ENCODE results near the gene CYP4V2.

Gene CYP4V2

GRCh38 chr4:186158966-186159365 is 32.4 kb upstream of the CYP4V2 start:
- Histone ChIP-seq H3K27ac (ENCODE audit: low read length) (no peak overlapping the region), H3K9me3 (ENCODE audit: control insufficient read depth in 2 of 2, low read length in 2 of 2) (no peaks in the 10 kb centered on the region), H3K4me3 (ENCODE audit: low read length in 2 of 2) (no peak overlapping the region), H3K36me3 (ENCODE audit: control insufficient read depth in 2 of 2, insufficient read depth in 2 of 2, low read length in 2 of 2) (peaks cover 26 to 27% of the 10 kb centered on the region in 2 donors), H3K27me3 (ENCODE audit: control insufficient read depth in 1 of 2, insufficient read depth in 2 of 2, low read length in 2 of 2) (no peaks in the 10 kb centered on the region), H3K4me1 (ENCODE audit: control insufficient read depth, insufficient read depth, low read length) (no peaks in the 10 kb centered on the region), H3K9ac (ENCODE audit: low read length in 2 of 2) (no peak overlapping the region)

GRCh38 chr4:186159613-186160012 is 31.8 kb upstream of the CYP4V2 start:
- Histone ChIP-seq H3K4me3 (ENCODE audit: low read length in 2 of 2) (no peak overlapping the region), H3K27me3 (ENCODE audit: control insufficient read depth in 1 of 2, insufficient read depth in 2 of 2, low read length in 2 of 2) (no peaks in the 10 kb centered on the region), H3K27ac (ENCODE audit: low read length) (no peak overlapping the region), H3K36me3 (ENCODE audit: control insufficient read depth in 2 of 2, insufficient read depth in 2 of 2, low read length in 2 of 2) (peaks cover 25 to 26% of the 10 kb centered on the region in 2 donors), H3K4me1 (ENCODE audit: control insufficient read depth, insufficient read depth, low read length) (no peaks in the 10 kb centered on the region), H3K9ac (ENCODE audit: low read length in 2 of 2) (no peak overlapping the region), H3K9me3 (ENCODE audit: control insufficient read depth in 2 of 2, low read length in 2 of 2) (no peaks in the 10 kb centered on the region)

GRCh38 chr4:186161138-186161537 is 30.2 kb upstream of the CYP4V2 start:
- peaks cover 29 to 33% of the 10 kb centered on the region in 2 donors for H3K36me3 ChIP-seq (ENCODE audit: control insufficient read depth in 2 of 2, insufficient read depth in 2 of 2, low read length in 2 of 2)
- no peaks in the 10 kb centered on the region for H3K4me1 ChIP-seq (ENCODE audit: control insufficient read depth, insufficient read depth, low read length)
- H3K9ac ChIP-seq (ENCODE audit: low read length in 2 of 2): no peak overlapping the region
- H3K27ac ChIP-seq (ENCODE audit: low read length): no peak overlapping the region
- no peaks in the 10 kb centered on the region for H3K27me3 ChIP-seq (ENCODE audit: control insufficient read depth in 1 of 2, insufficient read depth in 2 of 2, low read length in 2 of 2)
- H3K4me3 ChIP-seq (ENCODE audit: low read length in 2 of 2): no peak overlapping the region
- H3K9me3 ChIP-seq (ENCODE audit: control insufficient read depth in 2 of 2, low read length in 2 of 2): no peaks in the 10 kb centered on the region

- no peak overlapping the region for H3K9ac ChIP-seq (ENCODE audit: low read length in 2 of 2)
- H3K27ac ChIP-seq (ENCODE audit: low read length): no peak overlapping the region
- H3K4me1 ChIP-seq (ENCODE audit: control insufficient read depth, insufficient read depth, low read length): no peaks in the 10 kb centered on the region
- no peak overlapping the region for H3K4me3 ChIP-seq (ENCODE audit: low read length in 2 of 2)
- no peaks in the 10 kb centered on the region for H3K9me3 ChIP-seq (ENCODE audit: control insufficient read depth in 2 of 2, low read length in 2 of 2)
- no peaks in the 10 kb centered on the region for H3K27me3 ChIP-seq (ENCODE audit: control insufficient read depth in 1 of 2, insufficient read depth in 2 of 2, low read length in 2 of 2)
- H3K36me3 ChIP-seq (ENCODE audit: control insufficient read depth in 2 of 2, insufficient read depth in 2 of 2, low read length in 2 of 2): peaks cover 13 to 16% of the 10 kb centered on the region in 2 donors
Measured at GRCh38 chr4:186166852-186167512, 24.4 kb upstream of the CYP4V2 start.

- H3K27me3 ChIP-seq (ENCODE audit: control insufficient read depth in 1 of 2, insufficient read depth in 2 of 2, low read length in 2 of 2): no peaks in the 10 kb centered on the region
- H3K9me3 ChIP-seq (ENCODE audit: control insufficient read depth in 2 of 2, low read length in 2 of 2): no peaks in the 10 kb centered on the region
- H3K27ac ChIP-seq (ENCODE audit: low read length): no peak overlapping the region
- peaks cover 13 to 16% of the 10 kb centered on the region in 2 donors for H3K36me3 ChIP-seq (ENCODE audit: control insufficient read depth in 2 of 2, insufficient read depth in 2 of 2, low read length in 2 of 2)
- H3K4me3 ChIP-seq (ENCODE audit: low read length in 2 of 2): no peak overlapping the region
- no peak overlapping the region for H3K9ac ChIP-seq (ENCODE audit: low read length in 2 of 2)
- H3K4me1 ChIP-seq (ENCODE audit: control insufficient read depth, insufficient read depth, low read length): no peaks in the 10 kb centered on the region
Measured at GRCh38 chr4:186167605-186168004, 23.8 kb upstream of the CYP4V2 start.

- no peak overlapping the region for H3K9ac ChIP-seq (ENCODE audit: low read length in 2 of 2)
- H3K9me3 ChIP-seq (ENCODE audit: control insufficient read depth in 2 of 2, low read length in 2 of 2): no peaks in the 10 kb centered on the region
- H3K36me3 ChIP-seq (ENCODE audit: control insufficient read depth in 2 of 2, insufficient read depth in 2 of 2, low read length in 2 of 2): peaks cover 10 to 12% of the 10 kb centered on the region in 2 donors
Measured at GRCh38 chr4:186168750-186169149, 22.6 kb upstream of the CYP4V2 start.

GRCh38 chr4:186169333-186169944 is 21.9 kb upstream of the CYP4V2 start:
- no peaks in the 10 kb centered on the region for H3K9me3 ChIP-seq (ENCODE audit: control insufficient read depth in 2 of 2, low read length in 2 of 2)
- no peak overlapping the region for H3K9ac ChIP-seq (ENCODE audit: low read length in 2 of 2)
- no peak overlapping the region for H3K27ac ChIP-seq (ENCODE audit: low read length)
- H3K4me3 ChIP-seq (ENCODE audit: low read length in 2 of 2): no peak overlapping the region
- H3K27me3 ChIP-seq (ENCODE audit: control insufficient read depth in 1 of 2, insufficient read depth in 2 of 2, low read length in 2 of 2): no peaks in the 10 kb centered on the region
- H3K36me3 ChIP-seq (ENCODE audit: control insufficient read depth in 2 of 2, insufficient read depth in 2 of 2, low read length in 2 of 2): peaks cover 10% of the 10 kb centered on the region in 2 donors
- H3K4me1 ChIP-seq (ENCODE audit: control insufficient read depth, insufficient read depth, low read length): no peaks in the 10 kb centered on the region

More at GRCh38 chr4:186168750-186169149, 22.6 kb upstream of the CYP4V2 start:
- Histone ChIP-seq H3K4me3 (ENCODE audit: low read length in 2 of 2) (no peak overlapping the region), H3K4me1 (ENCODE audit: control insufficient read depth, insufficient read depth, low read length) (no peaks in the 10 kb centered on the region), H3K27me3 (ENCODE audit: control insufficient read depth in 1 of 2, insufficient read depth in 2 of 2, low read length in 2 of 2) (no peaks in the 10 kb centered on the region), H3K27ac (ENCODE audit: low read length) (no peak overlapping the region)

GRCh38 chr4:186169945-186170802 is 21.2 kb upstream of the CYP4V2 start:
- no peaks in the 10 kb centered on the region for H3K27me3 ChIP-seq (ENCODE audit: control insufficient read depth in 1 of 2, insufficient read depth in 2 of 2, low read length in 2 of 2)
- H3K4me3 ChIP-seq (ENCODE audit: low read length in 2 of 2): no peak overlapping the region
- H3K36me3 ChIP-seq (ENCODE audit: control insufficient read depth in 2 of 2, insufficient read depth in 2 of 2, low read length in 2 of 2): peaks cover 6 to 10% of the 10 kb centered on the region in 2 donors
- H3K4me1 ChIP-seq (ENCODE audit: control insufficient read depth, insufficient read depth, low read length): no peaks in the 10 kb centered on the region
- no peaks in the 10 kb centered on the region for H3K9me3 ChIP-seq (ENCODE audit: control insufficient read depth in 2 of 2, low read length in 2 of 2)
- no peak overlapping the region for H3K9ac ChIP-seq (ENCODE audit: low read length in 2 of 2)
- H3K27ac ChIP-seq (ENCODE audit: low read length): no peak overlapping the region

- Histone ChIP-seq H3K4me3 (ENCODE audit: low read length in 2 of 2) (no peak overlapping the region), H3K27me3 (ENCODE audit: control insufficient read depth in 1 of 2, insufficient read depth in 2 of 2, low read length in 2 of 2) (no peaks in the 10 kb centered on the region), H3K9ac (ENCODE audit: low read length in 2 of 2) (no peak overlapping the region), H3K36me3 (ENCODE audit: control insufficient read depth in 2 of 2, insufficient read depth in 2 of 2, low read length in 2 of 2) (peaks cover 2 to 6% of the 10 kb centered on the region in 2 donors), H3K4me1 (ENCODE audit: control insufficient read depth, insufficient read depth, low read length) (no peaks in the 10 kb centered on the region), H3K27ac (ENCODE audit: low read length) (no peak overlapping the region), H3K9me3 (ENCODE audit: control insufficient read depth in 2 of 2, low read length in 2 of 2) (no peaks in the 10 kb centered on the region)
Measured at GRCh38 chr4:186170966-186171365, 20.4 kb upstream of the CYP4V2 start.

- Histone ChIP-seq H3K27ac (ENCODE audit: low read length) (no peak overlapping the region), H3K36me3 (ENCODE audit: control insufficient read depth in 2 of 2, insufficient read depth in 2 of 2, low read length in 2 of 2) (peaks cover 0 to 3% of the 10 kb centered on the region in 2 donors), H3K4me1 (ENCODE audit: control insufficient read depth, insufficient read depth, low read length) (no peaks in the 10 kb centered on the region), H3K9me3 (ENCODE audit: control insufficient read depth in 2 of 2, low read length in 2 of 2) (no peaks in the 10 kb centered on the region), H3K9ac (ENCODE audit: low read length in 2 of 2) (no peak overlapping the region), H3K4me3 (ENCODE audit: low read length in 2 of 2) (no peak overlapping the region), H3K27me3 (ENCODE audit: control insufficient read depth in 1 of 2, insufficient read depth in 2 of 2, low read length in 2 of 2) (no peaks in the 10 kb centered on the region)
Measured at GRCh38 chr4:186172546-186172945, 18.8 kb upstream of the CYP4V2 start.

Data from stomach smooth muscle (tissue), 2 donors.